Inflammatory macrophage treated with lipopolysaccharide for 4 hours (primary cell): ENCODE data around the gene RSPH9.

Experiments used
- DNase-seq: peaks from one replicate; pipeline ENCODE4 v3.0.0-alpha.2; 2020

Gene RSPH9

DNA sequence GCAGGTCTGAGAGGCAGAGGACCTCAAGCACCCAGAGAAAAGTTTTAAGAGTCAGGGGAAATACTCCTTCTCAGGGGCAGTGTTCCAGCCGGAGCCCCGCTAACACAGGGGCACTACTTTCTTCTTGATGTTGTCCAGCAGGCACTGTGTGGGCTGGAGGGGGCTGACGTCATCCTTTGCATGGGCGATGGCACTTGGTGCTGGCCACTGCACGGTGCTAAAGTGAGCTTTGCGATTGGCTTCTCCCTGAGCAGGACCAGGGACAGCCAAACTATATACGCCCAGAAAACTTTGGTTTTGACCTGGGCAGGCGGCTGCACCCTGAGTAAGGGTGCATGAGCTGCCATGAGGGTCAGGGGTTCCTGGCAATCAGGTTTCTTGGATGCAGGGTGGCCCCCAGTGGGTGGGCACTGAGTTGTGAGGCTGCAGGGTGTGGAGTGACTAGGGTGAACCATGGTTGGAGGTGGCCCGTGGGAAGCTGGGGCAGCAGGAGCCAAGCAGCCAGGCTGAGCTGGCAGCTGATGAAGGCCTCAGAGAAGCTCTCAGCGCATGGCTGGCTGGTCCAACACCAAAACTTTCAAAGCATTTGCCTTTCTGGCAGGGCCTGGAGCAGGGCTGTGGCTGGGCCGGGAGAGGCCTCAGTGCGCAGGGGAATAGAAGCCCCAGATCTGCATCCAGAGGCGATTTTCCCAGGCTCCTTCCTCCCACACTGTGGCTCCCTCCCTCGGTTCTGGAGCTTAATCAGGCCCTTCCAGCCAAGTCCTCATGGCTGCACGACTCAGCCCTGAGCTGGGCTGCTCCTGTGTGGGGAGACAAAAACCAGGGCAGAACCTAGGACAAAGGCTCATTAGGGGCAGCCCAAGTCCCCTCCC is 24.4 kb downstream of the RSPH9 start:
- DNase-seq, result peak; percentile 16

DNA sequence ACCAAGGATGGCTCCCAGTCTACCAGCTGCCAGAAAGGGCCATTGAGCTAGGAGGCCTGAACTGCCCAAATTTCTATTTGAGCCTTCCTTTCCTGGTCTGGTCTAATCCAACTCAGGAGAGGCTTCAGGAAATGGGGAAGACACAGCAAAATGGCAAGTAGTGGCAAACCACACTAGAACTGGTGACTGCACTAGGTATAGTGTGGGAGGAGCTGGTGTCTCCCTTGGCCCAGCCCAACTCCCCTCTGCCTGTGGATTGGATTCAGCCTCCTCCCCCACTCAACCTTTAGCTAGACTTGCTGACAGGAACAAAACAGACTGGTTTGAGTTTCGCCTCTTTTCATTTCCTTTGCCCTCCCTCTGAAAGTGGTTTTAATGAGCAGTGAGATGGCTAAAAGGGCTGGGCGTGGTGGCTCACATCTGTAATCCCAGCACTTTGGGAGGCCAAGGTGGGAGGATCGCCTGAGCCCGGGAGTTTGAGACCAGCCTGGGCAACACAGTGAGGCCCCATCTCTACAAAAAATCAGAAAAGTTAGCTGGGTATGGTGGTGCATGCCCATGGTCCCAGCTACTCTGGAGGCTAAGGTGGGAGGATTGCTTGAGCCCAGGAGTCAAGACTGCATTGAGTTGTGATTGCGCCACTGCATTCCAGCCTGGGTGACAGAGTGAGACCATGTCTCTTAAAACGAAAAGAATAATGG is 25.2 kb downstream of the RSPH9 start:
- peak; percentile 19 for DNase-seq

DNA sequence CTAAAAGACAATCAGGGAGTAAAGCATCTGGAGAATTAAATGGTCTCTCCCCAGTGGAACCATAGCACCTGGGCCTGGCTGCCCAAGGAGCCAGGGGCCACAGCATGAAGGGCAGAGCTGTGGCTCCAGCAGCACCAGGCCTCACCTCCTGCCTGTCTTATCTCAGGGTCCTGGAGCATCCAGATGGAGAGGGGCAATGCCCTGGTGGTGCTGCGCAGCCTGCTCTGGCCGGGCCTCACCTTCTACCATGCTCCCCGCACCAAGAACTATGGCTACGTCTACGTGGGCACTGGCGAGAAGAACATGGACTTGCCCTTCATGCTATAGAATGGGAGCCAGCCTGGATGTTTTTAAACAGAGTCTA is 25.8 kb downstream of the RSPH9 start:
- no peak for DNase-seq

DNA sequence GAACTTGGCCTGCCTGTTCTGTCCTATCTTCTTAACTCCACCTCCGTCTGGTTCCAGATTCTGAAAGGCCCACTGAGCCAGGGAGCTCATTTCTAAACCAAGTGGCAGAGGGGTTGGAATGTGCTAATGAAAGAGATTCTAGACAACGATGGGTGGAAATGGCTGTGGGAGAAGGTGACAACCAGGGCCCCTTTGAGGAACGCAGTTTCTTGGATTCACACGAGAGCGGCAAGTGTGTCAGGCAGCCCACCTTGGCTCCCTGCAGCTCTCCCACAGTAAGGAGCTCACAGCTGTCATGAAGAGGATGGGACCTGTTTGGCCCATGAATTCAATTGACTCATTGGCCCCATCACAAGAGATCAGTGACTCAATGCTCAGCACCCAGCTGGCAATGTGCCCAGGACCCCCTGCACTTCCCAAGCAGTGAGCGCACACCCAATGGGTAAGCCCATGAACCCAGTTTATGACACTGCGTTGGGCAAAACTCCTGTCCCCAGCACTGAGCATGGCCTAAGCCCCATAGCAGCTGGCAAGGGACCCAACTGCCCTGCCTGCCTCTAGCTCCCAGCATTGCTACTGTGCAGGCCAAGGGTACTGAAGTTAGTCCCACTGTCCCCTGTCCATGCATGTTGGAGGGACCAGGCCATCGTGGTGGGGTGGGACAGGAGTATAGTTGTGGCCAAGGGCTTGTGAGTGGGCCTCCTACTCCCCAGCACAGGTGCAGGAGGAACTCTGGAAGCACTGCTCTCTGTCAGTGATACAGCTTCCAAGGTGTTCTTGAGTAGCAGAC is 26.4 kb downstream of the RSPH9 start:
- DNase-seq, result no peak

DNA sequence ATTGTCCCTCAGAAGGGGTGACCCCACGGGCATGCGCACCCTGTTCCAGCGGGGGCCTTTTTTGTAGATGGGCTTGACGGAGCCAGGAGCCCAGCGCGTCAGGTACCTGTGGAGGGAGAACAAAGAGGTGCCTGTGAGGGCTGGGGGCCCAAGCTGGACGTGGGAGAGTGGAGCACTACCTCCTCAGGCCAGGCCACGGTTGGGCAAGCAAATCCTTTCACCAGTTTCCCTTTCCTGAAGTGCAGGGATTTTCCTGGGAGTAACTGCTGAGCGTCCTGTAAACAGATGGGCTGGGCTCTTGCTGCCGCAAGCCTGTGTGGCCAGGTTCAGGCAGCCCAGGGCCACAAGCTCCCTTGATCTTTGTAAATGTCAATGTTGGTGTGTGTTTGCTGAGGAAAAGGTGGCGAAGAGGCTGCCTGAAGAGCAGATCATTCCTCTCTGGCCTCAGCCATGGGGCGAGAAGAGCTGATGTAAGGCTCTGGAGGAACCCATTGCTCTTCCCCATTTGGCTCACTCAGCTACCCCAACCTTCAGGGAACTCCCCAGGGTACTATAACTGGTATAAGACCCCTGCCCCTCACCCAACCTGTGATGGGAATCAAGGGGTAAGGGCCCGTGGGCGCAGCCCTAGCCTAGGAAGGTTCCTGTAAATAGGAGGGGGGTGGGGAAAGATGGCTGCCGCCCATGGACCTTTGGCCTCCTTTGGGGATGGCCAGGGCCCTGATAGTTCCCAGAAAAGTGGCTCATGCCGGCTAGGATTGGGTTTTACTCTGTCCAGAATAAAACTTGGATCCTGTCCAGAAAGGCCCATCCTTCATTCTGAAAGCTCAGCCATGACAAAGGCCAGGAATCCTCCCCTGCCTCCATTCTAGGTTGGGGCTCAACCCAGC is 27.2 kb downstream of the RSPH9 start:
- DNase-seq, result peak; percentile 7

DNA sequence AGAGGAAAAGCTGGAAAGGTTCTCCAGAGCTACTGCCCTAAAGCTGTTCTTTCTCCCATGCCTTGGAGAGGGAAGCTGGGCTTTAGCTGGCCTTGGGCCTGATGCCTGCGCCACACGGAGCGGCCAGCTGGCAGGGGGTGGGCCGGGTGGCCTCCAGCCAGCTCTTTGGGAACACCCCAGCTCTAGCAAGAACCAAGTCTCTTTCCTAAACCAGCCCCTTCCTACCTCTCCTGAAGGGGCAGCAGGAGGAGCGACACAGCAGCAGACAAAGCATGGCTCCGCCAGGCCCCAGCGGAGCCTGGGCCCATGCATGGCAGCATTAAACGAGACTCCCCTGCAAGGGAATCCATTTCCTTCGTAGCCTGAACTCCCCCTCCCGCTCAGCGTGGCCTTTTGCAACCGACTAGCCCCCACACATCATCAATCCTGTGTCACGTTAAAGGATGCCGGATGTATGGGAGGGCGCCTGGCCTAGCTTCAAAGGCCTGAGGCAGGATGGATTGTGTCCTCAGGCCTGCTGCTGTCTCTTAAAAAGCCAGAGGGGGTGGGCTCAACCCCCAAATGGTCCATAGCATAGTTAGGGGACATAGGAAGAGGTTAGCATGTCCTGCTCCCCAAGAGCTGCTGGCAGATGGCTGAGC is 28.7 kb downstream of the RSPH9 start:
- no peak for DNase-seq

DNA sequence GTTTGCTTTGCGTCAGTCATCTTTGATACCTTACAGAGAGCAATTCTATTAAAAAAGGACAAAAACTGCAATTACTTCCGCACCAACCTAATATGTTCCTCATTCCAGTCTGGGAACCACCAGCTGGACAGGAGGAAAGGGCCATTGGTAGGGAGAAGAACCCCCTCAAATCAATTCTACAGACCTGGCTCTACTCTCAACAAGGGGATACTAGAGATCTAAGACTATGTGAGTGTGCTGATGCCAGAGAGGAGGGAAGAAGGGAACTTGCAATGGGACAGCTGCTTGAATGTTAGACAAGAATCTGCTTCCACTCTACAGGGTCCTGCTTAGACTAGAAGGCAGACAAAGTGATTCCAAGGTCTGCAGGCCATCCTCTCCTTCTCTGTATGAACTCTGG is 29.5 kb downstream of the RSPH9 start:
- no peak for DNase-seq

DNA sequence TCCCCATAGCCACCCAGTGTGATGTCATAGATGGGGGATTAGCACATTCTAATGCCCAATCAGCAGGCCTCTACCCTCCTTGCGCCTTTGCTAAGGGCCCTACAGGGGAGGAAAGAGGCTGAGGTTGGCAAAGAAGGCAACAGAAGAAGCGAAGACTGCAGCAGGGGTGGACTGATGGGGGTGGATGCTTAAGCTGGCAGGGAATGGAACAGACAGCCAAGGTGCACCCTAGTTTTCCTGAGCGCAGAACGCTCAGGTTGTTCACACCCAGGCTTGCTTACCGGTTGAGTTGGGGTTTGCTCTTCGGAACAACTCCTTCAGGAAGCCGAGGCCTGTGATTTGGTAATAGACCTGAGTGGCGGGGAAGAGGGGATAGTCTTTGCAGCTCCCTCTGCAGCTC is 30.1 kb downstream of the RSPH9 start:
- no peak for DNase-seq

DNA sequence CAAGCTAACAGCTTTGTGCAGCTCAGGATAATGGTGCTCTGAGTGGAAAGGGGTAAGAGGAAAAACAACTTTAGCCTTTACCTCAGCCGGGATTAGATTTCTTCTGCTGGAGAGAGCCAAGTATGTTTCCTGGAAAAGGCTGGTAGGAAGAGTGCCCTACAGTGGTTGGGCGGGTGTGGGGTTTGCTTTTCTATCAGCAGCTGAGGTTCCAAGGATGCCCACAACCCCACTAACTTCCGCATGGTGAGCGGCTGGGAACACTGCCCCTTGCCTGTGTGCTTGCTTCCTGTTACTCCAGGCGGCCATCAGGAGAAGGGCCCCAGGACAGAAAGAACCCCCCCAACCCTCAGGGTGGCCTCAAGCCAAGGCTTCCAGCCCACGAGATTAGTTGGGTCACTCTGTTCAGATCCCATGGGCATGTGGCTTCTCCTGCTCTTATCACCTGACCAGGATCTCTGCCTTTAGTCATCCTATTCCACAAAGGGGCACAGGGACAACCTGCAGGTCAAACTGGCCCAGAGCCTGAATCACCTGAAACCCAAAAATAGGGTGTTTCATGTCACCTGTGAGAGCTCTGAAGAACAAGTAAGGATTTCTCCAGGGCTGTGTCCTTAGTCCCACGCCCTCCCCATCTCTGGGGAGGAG is 32.2 kb downstream of the RSPH9 start:
- DNase-seq, result no peak

DNA sequence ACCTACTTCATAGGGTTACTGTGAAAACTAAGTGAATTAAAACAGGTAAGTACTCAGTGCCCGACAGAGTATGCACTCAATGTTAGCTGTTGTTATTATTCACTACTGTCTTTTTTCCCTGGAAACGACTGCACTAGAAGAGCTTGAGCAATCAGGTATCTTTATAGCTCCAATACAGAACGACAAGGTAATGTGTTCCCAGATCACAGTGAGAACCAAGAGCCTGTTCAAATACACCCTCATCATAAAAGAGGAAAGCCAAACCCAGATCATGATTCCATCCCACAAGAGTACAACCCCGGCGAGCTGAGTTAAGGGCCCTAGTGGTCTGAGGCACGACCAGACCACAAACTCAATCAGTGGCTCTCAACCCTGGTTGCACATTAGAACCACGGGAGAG is 32.9 kb downstream of the RSPH9 start:
- no peak for DNase-seq

DNA sequence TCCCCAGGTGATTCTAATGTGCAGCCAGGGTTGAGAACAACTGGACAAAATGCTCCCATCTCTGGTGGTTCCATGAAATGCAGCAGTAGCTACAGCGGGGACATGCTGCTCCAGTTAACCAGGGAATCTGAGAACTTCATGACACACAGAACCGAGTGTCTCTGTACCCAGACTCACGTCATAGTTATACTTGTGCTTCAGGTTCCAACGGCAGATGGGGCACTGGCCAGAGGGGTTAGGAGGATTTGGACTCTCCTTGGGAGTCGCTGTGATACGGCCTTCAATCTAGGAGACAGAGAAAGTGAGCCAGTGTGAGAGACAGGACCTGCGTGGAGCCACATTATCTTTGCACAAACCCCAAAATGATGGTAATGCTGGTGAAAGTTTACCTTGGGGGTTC is 33.5 kb downstream of the RSPH9 start:
- DNase-seq, result no peak

DNA sequence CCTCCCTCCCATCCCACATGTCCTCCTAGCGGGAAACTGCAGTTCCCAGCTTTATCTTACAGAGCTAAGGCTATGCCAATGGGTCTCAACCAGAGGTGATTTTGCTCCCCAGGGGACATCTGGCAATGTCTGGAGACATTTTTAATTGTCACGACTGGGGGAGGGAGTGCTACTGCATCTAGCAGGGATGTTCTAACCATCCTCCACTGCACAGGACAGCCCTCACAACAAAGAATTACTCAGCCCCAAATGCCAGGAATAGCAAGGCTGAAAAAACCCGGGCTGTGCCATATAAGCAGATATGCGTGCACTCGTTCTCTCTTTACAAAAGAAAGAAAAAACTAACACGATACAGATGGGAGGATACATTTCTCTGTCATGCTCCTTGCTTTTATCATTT is 34.2 kb downstream of the RSPH9 start:
- DNase-seq, result no peak

DNA sequence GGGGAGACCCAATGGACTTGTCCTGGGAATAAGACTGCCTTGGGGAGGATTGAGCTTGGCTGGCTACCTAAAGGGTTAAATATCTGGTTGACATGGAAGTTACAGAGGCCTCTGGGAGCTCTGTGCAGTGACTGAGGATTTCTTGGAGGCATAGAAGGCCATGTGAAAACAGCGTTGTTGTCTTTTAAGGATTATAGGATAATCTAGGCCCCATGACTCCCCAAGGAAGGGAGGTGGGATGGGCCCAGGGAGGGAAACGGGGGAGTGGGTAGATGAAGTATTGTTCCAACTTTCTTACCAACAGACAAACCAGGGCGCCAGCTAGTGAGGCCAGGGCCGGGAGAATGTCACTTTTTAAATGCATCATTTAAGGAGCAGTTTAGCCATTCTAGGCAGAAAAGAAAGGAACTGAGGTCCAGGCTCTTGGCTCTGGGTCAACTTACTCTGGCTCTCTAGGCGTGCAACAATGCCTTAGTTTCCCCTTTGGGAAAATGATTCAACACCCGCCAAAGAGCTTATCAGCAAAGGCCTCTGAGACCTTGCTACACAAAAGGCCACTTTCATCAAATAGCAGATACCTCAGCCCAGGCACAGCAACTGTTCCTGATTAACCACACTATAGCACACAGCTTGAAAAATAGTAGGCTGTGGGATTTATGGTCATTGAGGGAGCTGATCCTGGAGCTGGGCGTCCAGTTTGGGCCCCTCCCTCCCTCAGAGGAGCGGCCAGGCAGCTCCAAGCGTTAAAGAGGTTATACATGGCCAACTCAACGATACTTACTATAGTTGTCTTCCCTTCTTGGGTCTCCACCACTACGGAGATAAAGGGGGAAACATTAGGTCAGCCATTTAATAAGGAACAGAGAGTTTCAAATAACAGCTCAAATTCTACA is 35.7 kb downstream of the RSPH9 start:
- no peak for DNase-seq

DNA sequence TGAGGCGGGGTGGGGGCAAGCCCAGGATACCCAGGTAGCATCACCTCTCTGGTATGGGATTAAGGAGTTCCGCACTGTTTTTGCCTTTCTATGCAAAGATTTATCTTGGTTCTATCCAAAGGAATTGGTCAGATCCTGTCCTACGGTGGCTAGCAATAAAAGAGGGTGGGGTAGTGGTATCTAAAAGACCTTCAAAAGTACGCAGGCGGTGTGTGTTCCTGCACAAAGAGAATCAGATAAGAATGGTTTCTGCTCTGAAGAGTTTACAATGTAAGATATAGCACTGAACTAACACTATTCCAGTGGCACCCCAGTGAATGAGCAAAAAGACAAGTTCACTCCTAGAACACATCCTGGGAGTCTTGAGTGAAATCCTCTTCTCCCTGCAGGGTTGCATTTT is 36.5 kb downstream of the RSPH9 start:
- DNase-seq, result no peak

DNA sequence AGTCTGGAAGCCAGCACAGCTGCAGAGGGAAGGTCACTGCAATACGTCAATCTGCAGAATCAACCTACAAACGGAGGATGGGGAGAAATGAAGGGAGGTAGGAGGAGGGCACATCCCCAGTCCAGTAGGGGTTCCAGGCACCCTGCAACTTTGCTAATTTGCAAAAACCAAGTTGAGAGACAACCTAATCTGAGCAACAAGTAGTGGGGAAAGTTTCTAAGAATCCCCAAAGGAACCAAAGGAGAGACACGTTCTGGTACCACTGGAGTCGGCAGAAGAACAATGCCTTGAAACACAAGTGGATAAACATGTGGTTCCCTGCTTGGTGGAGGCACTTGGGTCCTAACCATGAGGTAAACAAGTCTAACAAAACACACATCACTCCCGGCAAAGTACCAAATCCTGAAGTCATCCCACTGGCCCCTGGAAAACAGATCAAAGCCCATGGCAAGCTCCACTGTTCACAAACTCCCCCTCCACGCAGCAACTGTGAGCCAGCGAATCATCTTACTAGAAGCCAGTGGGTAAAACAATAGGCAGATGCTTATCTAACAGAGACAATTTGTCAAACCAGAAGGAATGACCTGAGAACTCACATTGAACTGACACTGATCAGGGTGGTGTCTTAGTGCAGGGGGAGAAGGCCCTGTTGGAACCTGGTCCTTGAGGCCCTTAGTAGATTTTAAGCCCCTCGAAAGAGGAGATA is 38.0 kb downstream of the RSPH9 start:
- DNase-seq, result no peak

DNA sequence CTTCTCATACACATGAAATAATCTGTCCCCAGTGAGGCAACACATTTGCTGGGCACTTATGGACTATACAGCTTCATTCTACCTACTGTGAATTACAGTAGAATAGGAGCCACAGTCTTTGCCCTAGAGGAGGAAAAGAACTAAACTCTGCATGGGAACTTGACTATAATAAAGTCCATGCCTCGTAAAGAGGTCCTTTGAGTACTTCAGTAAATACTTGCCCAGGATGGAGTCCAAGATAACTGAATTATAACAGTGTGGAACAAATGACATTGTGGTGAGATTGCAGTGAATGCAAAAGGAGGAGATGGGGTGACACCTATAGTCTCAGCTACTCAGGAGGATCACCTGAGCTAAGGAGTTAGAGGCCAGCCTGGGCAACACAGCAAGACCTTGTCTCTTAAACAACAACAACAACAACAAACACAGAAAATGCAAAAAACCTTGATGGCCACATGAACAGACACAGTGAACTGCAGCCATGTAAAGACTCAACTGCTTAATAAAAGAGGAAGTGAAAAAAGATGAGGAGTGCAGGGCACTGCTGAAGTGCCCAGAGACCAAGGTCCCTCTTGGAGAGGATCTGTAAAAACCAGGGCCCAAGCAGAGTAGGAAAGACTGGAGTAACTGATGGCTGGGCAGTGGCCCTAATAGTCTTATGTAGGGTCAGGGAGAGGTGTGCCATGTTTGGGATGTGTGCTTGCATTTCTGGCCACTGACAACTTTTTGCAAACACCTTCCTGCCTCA is 39.0 kb downstream of the RSPH9 start:
- DNase-seq, result peak; percentile 35

DNA sequence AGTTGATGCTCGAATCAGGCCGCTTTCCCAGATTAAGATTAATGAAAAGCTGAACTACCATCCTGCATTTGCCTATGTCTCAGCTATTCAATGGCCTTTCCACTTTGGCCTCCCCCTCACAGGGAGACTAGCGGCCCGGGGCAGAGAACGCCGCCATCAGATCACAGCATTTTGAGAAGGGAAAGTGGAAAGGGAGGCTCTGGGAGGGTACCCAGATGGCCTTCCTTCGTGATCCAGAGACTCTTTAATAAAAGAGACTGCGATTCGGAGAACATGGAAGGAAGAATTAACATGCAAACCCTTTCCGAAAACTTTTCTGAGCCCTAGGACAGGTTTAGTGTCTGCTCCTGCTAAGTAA is 42.2 kb downstream of the RSPH9 start:
- peak; percentile 8 for DNase-seq

DNA sequence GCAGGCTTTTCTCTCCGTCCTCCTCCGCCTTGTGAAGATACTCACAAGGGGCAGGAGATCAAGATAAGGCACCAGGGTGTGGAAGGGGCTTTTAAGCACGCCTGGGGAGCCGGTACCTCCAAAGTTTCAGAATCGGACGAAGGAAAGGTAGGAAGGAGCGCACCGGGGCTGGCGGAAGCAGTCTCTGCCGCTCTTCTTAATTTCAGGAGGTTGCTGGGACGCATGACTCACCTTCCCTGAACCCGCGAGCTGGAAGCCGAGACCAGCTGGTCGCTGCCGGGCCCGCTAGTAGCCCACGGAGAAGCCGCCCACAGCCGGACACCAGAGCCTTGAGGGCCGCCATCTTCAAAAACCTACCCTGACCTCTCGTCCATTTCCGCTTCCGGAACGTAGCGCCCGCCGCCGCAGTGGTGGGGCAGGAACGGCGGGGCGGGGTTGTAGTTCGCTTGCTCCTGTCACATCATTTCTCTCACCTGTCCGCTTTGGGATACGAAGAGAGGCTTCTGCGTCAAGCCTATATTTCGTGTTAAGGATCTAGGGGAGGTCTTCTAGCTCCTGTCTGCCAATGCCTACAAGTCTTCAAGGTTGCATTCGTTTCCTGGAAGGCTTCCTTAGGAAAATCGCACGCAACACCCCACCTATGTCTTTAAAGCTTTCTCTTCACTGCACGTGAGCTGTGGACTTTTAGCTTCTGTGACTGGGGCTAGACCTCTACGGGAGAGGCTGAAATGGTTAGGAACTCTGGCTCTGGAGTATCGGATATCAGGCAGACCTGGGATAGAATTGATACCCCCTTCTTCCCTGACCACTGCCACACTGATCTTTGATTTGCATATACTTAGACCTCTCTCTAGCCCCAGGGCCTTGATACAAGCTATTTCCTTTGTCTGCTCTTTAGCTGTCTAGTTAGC is 42.9 kb downstream of the RSPH9 start, which contains the start of gene MRPS18A:
TSS of gene MRPS18A (minus strand) at position 355 of the 911 bp plus-strand sequence. CDS start at position 343, 12 bp downstream.
- peak; percentile 83 for DNase-seq
